NCI-H510A treated with DMSO at 0.1 percent for 48 hours (cell line): Measurements from ENCODE around the gene DDX10.

ENCODE experiments used
- DNase-seq: peaks from one replicate; lab custom pipeline; 2025; lab: John Stamatoyannopoulos, UW

DDX10 gene

GRCh38 chr11:108983636-108984420, 319.0 kb downstream of the DDX10 start:
- no peak for DNase-seq

- DNase-seq, result no peak
Observed at GRCh38 chr11:108984523-108984922, 319.7 kb downstream of the DDX10 start.

DNA sequence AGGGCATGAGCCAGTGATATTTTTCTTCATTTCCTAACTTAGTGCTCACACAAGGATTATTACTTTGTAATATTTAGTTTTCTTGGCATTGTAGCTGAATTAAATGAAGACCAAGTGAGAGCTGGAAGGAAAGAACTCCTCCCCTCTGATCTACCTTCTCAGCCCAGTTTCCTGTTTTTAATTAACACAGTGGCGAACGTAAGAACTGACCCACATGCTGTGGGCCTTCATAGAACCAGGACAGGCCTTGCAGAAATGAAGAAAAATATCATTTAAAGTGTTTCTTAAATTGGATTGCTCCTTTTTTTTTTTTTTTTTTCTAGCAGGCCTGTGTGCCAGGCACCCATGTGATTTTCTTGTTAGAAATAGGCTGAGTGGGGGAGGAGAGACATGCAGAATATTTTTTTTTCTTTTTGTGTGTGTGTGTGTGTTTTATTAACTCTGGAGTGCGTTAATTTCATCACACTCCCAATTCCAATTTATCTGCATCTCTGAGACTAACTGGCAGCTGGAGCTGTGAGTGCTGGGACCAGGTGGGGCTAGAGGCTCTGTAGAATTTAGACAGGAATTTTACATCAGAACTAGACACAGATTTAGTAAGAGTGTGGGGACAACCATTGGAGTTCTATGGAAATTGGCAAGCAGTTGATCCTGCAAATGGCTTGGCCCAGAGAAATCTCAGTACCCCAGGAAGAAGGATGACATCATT, 320.5 kb downstream of the DDX10 start:
- DNase-seq, result peak; percentile 49

GRCh38 chr11:108985945-108986279, 321.0 kb downstream of the DDX10 start:
- DNase-seq, result no peak
